H1 (cell line): ENCODE data around the gene PKMYT1. TPM values are rescaled to one million over a fixed set of nuclear protein-coding genes. Genes with fewer than 3 reads are reported as not detected.

Experiments
- CTCF ChIA-PET: fragments of 300-600 bp; sonication (Branson Sonifier 250); formaldehyde crosslinking; loops from one replicate; lab custom pipeline; 2021; ENCODE audit not compliant: partially characterized antibody; lab: Charles Lee
- POLR2A ChIA-PET: fragments of 300-600 bp; sonication (Branson Sonifier 250); formaldehyde crosslinking; loops from one replicate; lab custom pipeline; 2021; ENCODE audit warnings: inconsistent platforms; ENCODE audit not compliant: partially characterized antibody; lab: Charles Lee
- DNase-seq, 2 experiments: peaks; one replicate each; pipeline versions ENCODE4 v3.0.0 to v3.0.0-alpha.2; 2010 to 2022; ENCODE audit warnings: low spot score in 2 of 2, low read depth in 1 of 2, mixed read lengths in 1 of 2
- FAIRE-seq: peaks from 2 replicates; lab custom pipeline; 2011; peaks lifted over from hg19 to GRCh38; lab: Jason Lieb, UNC
- H2AFZ ChIP-seq: 2 replicates; pipeline ENCODE4 v1.8.1; 2012; ENCODE audit warnings: low read length, inconsistent platforms
- H2AK5ac ChIP-seq: 2 replicates; pipeline ENCODE4 v1.6.1; 2013; ENCODE audit warnings: low read depth, low read length
- H2BK120ac ChIP-seq: replicated peaks from 2 replicates; pipeline ENCODE3; 2013; ENCODE audit warnings: low read depth, low read length, inconsistent platforms
- H2BK12ac ChIP-seq: 2 replicates; pipeline ENCODE4 v1.6.1; 2013; ENCODE audit warnings: low read depth, low read length
- H2BK15ac ChIP-seq: 2 replicates; pipeline ENCODE4 v1.6.1; 2013; ENCODE audit warnings: low read length
- H2BK20ac ChIP-seq: 2 replicates; pipeline ENCODE4 v1.6.1; 2013; ENCODE audit warnings: low read length
- H2BK5ac ChIP-seq: 2 replicates; pipeline ENCODE4 v1.6.1; 2013; ENCODE audit warnings: low read depth, low read length
- H3K14ac ChIP-seq: 2 replicates; pipeline ENCODE4 v1.6.1; 2013; ENCODE audit warnings: inconsistent platforms; ENCODE audit not compliant: insufficient read length
- H3K18ac ChIP-seq: 2 replicates; pipeline ENCODE4 v1.6.1; 2013; ENCODE audit warnings: low read length; ENCODE audit errors: extremely low read depth
- H3K23ac ChIP-seq: 2 replicates; pipeline ENCODE4 v1.6.1; 2013; ENCODE audit warnings: inconsistent platforms; ENCODE audit not compliant: insufficient read length
- H3K23me2 ChIP-seq: 2 replicates; pipeline ENCODE4 v1.6.1; 2013; ENCODE audit warnings: low read depth, low read length
- H3K27ac ChIP-seq: 2 replicates; pipeline ENCODE4 v1.6.1; 2011; ENCODE audit warnings: low read depth, low read length, inconsistent platforms
- H3K27me3 ChIP-seq, 4 experiments: replicated peaks in 1 of 4; 1 replicate in 1 of 4; 2 replicates in 3 of 4; pipeline versions ENCODE4 v1.6.1 to v1.8.1; 2011 to 2013; ENCODE audit warnings: low read length in 3 of 4, mild to moderate bottlenecking in 3 of 4, inconsistent platforms in 2 of 4, mixed read lengths in 2 of 4, moderate library complexity in 1 of 4; ENCODE audit not compliant: control insufficient read depth in 3 of 4, insufficient read depth in 3 of 4; ENCODE audit errors: extremely low read depth in 1 of 4
- H3K36me3 ChIP-seq, 4 experiments: 2 replicates each; pipeline versions ENCODE4 v1.6.1 to v1.8.1; 2011 to 2013; ENCODE audit warnings: mild to moderate bottlenecking in 4 of 4, low read length in 3 of 4, moderate library complexity in 2 of 4, control low read depth in 1 of 4, inconsistent platforms in 1 of 4; ENCODE audit not compliant: insufficient read depth in 4 of 4, control insufficient read depth in 2 of 4
- H3K4ac ChIP-seq: replicated peaks from 2 replicates; pipeline ENCODE3; 2013; ENCODE audit warnings: low read length, low read depth, mixed read lengths, inconsistent platforms; ENCODE audit not compliant: insufficient read length
- H3K4me1 ChIP-seq, 4 experiments: replicated peaks in 1 of 4; 1 replicate in 1 of 4; 2 replicates in 3 of 4; pipeline versions ENCODE4 v1.6.1 to v1.8.1; 2011 to 2013; ENCODE audit warnings: low read length in 3 of 4, inconsistent platforms in 2 of 4, mixed read lengths in 1 of 4; ENCODE audit not compliant: insufficient read depth in 4 of 4, control insufficient read depth in 3 of 4
- H3K4me2 ChIP-seq, 2 experiments: 2 replicates each; pipeline versions ENCODE4 v1.6.1 to v1.8.1; 2011 to 2013; ENCODE audit warnings: low read depth in 2 of 2, low read length in 2 of 2, control low read depth in 1 of 2, inconsistent platforms in 1 of 2, mild to moderate bottlenecking in 1 of 2; ENCODE audit not compliant: insufficient read depth in 1 of 2
- H3K4me3 ChIP-seq, 4 experiments: fragments of 200-600, 300-600 bp in 1 of 4; sonication (generic), shearing (Covaris generic), sonication (Bioruptor Twin) in 1 of 4; 2 replicates each; pipeline versions ENCODE4 v1.5.1 to v1.8.1; 2011 to 2016; ENCODE audit warnings: low read length in 4 of 4, low read depth in 3 of 4, control low read depth in 2 of 4, inconsistent platforms in 2 of 4, mild to moderate bottlenecking in 2 of 4, mixed read lengths in 1 of 4, moderate library complexity in 1 of 4; ENCODE audit not compliant: insufficient read depth in 2 of 4; ENCODE audit errors: extremely low read depth in 1 of 4
- H3K56ac ChIP-seq: replicated peaks from 2 replicates; pipeline ENCODE3; 2013; ENCODE audit warnings: low read depth, mild to moderate bottlenecking, mixed read lengths, low read length, inconsistent platforms; ENCODE audit not compliant: insufficient read length
- H3K79me1 ChIP-seq: 2 replicates; pipeline ENCODE4 v1.6.1; 2013; ENCODE audit warnings: low read depth, low read length, control low read depth
- H3K79me2 ChIP-seq, 2 experiments: 2 replicates each; pipeline versions ENCODE4 v1.6.1 to v1.8.1; 2012 to 2013; ENCODE audit warnings: low read length in 2 of 2, mild to moderate bottlenecking in 2 of 2, inconsistent platforms in 1 of 2; ENCODE audit not compliant: insufficient read depth in 2 of 2, control insufficient read depth in 1 of 2
- H3K9ac ChIP-seq, 4 experiments: replicated peaks in 1 of 4; 1 replicate in 1 of 4; 2 replicates in 3 of 4; pipeline versions ENCODE4 v1.6.1 to v1.8.1; 2011 to 2013; ENCODE audit warnings: low read depth in 3 of 4, low read length in 3 of 4, control low read depth in 2 of 4, mild to moderate bottlenecking in 2 of 4, moderate library complexity in 2 of 4, inconsistent platforms in 1 of 4; ENCODE audit errors: extremely low read depth in 1 of 4
- H3K9me3 ChIP-seq, 2 experiments: 2 replicates each; pipeline versions ENCODE4 v1.6.1 to v1.8.1; 2012 to 2013; ENCODE audit warnings: mild to moderate bottlenecking in 2 of 2, moderate library complexity in 2 of 2, control low read depth in 1 of 2, inconsistent platforms in 1 of 2, low read depth in 1 of 2, low read length in 1 of 2, mixed read lengths in 1 of 2; ENCODE audit not compliant: insufficient read depth in 2 of 2
- H4K20me1 ChIP-seq, 2 experiments: replicated peaks in 1 of 2; 2 replicates each; pipeline versions ENCODE3 to v1.8.1; 2011 to 2013; ENCODE audit warnings: inconsistent platforms in 2 of 2, low read length in 2 of 2, mild to moderate bottlenecking in 1 of 2; ENCODE audit not compliant: insufficient read depth in 2 of 2, control insufficient read depth in 1 of 2
- H4K5ac ChIP-seq: 2 replicates; pipeline ENCODE4 v1.6.1; 2013; ENCODE audit warnings: low read length, low read depth, mixed read lengths, inconsistent platforms; ENCODE audit not compliant: insufficient read length
- H4K8ac ChIP-seq: 2 replicates; pipeline ENCODE4 v1.8.0; 2013; ENCODE audit warnings: mild to moderate bottlenecking, moderate library complexity, low read length, inconsistent platforms; ENCODE audit not compliant: insufficient read depth; ENCODE audit errors: extremely low read depth
- H4K91ac ChIP-seq: replicated peaks from 2 replicates; pipeline ENCODE3; 2013; ENCODE audit warnings: low read length, mixed read lengths, inconsistent platforms; ENCODE audit not compliant: insufficient read length
- BACH1 ChIP-seq: IDR thresholded peaks from 2 replicates; pipeline ENCODE4 v1.6.1; 2012; ENCODE audit warnings: low read length, improper control_type of control experiment
- CHD2 ChIP-seq: IDR thresholded peaks from 2 replicates; pipeline ENCODE4 v1.6.1; 2012; ENCODE audit warnings: low read length, improper control_type of control experiment
- POLR2AphosphoS5 ChIP-seq: IDR thresholded peaks from 2 replicates; pipeline ENCODE4 v1.6.1; 2011; ENCODE audit warnings: low read depth, low read length
- SIRT6 ChIP-seq: IDR thresholded peaks from one replicate; pipeline ENCODE4 v1.7.1; 2012; ENCODE audit warnings: low read length, inconsistent platforms
- TAF1 ChIP-seq: IDR thresholded peaks from 2 replicates; pipeline ENCODE4 v1.6.1; 2011; ENCODE audit warnings: mild to moderate bottlenecking, low read depth, low read length
- WGBS, 2 experiments: shearing (Covaris generic) in 1 of 2; methylation state at CpG; one replicate each; pipeline versions ENCODE4 v1.1.6 to v1.1.7; 2013 to 2015; ENCODE audit warnings: low lambda C conversion rate in 2 of 2, mixed read lengths in 2 of 2, inconsistent platforms in 1 of 2, low coverage in 1 of 2, missing lambda C conversion rate in 1 of 2; ENCODE audit not compliant: insufficient replicate concordance in 2 of 2, insufficient coverage in 1 of 2, insufficient read length in 1 of 2; ENCODE audit errors: extremely low coverage in 1 of 2, missing lambda C conversion rate in 1 of 2; 5-methylcytosine and 5-hydroxymethylcytosine counted together
- polyA plus RNA-seq, 7 experiments: library from polyadenylated mRNA; depleted of rRNA in 3 of 7; stranded (reverse) in 5 of 7; unstranded in 2 of 7; fragments of >200 nt in 5 of 7; fragments of 200-250 nt in 2 of 7; gene quantifications; 1 replicate in 5 of 7; 2 replicates in 1 of 7; 4 replicates in 1 of 7; pipeline versions ENCODE4 v1.2.1 to v1.2.3, GENCODE V29; 2011 to 2013; ENCODE audit warnings: missing spikeins in 2 of 7, mixed read lengths in 2 of 7
- total RNA-seq: library from RNA; stranded (reverse); fragmentation: NEBNext Ultra II Directional; extraction: Animal tissue kit (Norgen Biotek cat#: 25700); gene quantifications from 2 replicates; pipeline ENCODE4 v1.2.1, GENCODE V29; 2021

Gene PKMYT1
- total and polyA plus RNA-seq, 2 of the 8 experiments (the other 6 are each of a cell fraction or from before 2014, with no cell fraction given): 74.7 to 85.2 TPM

DNA sequence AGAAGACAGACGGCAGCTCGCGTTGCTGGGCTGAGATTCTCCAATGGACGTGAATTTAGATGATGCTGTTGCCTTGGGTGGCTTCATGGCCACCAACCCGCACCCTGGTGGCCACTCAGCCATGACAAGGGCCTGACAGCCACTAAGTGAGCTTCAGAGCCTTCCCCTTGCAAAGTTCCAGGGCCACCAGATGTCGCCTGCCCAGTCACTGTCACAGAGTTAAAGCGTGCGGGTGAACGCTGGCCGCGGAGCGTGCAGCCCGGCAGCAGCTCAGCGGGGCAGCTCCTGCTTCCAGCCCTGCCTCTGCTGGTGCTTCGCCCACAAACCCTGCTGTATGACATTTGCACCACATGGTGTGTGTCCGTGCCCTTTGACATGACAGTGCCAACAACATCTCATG is 29.5 kb downstream of the PKMYT1 start:
- no peak overlapping the region; the same call in 1 of the 2 replicates for H4K8ac ChIP-seq
- H3K23me2 ChIP-seq: no peaks in the 10 kb centered on the region
- ChIA-PET CTCF (interaction anchor here (1.4 to 4.9 kb wide), 2 partner anchors 11 to 24 kb away, joined by 7 to 41 read pairs; partner anchors contain the start of gene KREMEN2), POLR2A (interaction anchor here (1.1 to 3.2 kb wide), 4 partner anchors 10 to 19 kb away, joined by 3 to 9 read pairs (median 4); partner anchors contain the start of gene KREMEN2)
- no peak overlapping the region for H2AFZ ChIP-seq
- no peak overlapping the region for H3K18ac ChIP-seq
- no peak for TF ChIP-seq BACH1
- no peak for TF ChIP-seq POLR2AphosphoS5
- no peak for TF ChIP-seq CHD2
- no peak for TF ChIP-seq SIRT6
- TF ChIP-seq TAF1: no peak
- no peaks in the 10 kb centered on the region; a peak in 1 of 7 replicates for H3K27me3 ChIP-seq
- no peaks in the 10 kb centered on the region for H3K36me3 ChIP-seq
- FAIRE-seq: no peak
- no peak overlapping the region for H2BK120ac ChIP-seq
- H4K20me1 ChIP-seq: no peaks in the 10 kb centered on the region
- no peak overlapping the region for H2BK5ac ChIP-seq
- DNase-seq: no peak
- H3K23ac ChIP-seq: no peak overlapping the region
- H3K14ac ChIP-seq: no peak overlapping the region
- no peak overlapping the region for H2BK12ac ChIP-seq
- H3K27ac ChIP-seq: no peak overlapping the region
- no peak overlapping the region for H2AK5ac ChIP-seq
- no peak overlapping the region for H4K91ac ChIP-seq
- no peak overlapping the region for H3K9ac ChIP-seq
- H4K5ac ChIP-seq: no peak overlapping the region
- no peaks in the 10 kb centered on the region for H3K9me3 ChIP-seq
- no peak overlapping the region for H2BK20ac ChIP-seq
- 94% methylated on average over 16 of the region's 16 CpGs; no CpG with 5 or more reads in 1 of the 2 experiments for WGBS, 2 experiments
- no peak overlapping the region for H3K4me3 ChIP-seq
- no peaks in the 10 kb centered on the region for H3K79me1 ChIP-seq
- H3K4me1 ChIP-seq: peaks cover 0 to 15% (median 9%) of the 10 kb centered on the region in 4 experiments; a peak in 6 of 7 replicates
- H3K79me2 ChIP-seq: no peaks in the 10 kb centered on the region
- H3K4me2 ChIP-seq: no peak overlapping the region
- H3K4ac ChIP-seq: no peak overlapping the region
- no peak overlapping the region for H2BK15ac ChIP-seq
- H3K56ac ChIP-seq: no peak overlapping the region
